GM23248 (cell line): ENCODE data around the gene ZNF787. TPM values are rescaled to one million over a fixed set of nuclear protein-coding genes. Genes with fewer than 3 reads are reported as not detected.
A peak's percentile ranks its signal among the peaks of the same experiment; 100 is the strongest.

Experiments used
- DNase-seq: peaks from one replicate; pipeline ENCODE4 v3.0.0-alpha.2; 2015
- H2AFZ ChIP-seq: fragments of 200-600 bp; sonication (generic); 2 replicates; pipeline ENCODE4 v1.6.1; 2016; ENCODE audit warnings: antibody characterized with exemption
- H3F3A ChIP-seq: fragments of 200-600 bp; sonication (generic); 2 replicates; pipeline ENCODE4 v1.6.1; 2016; ENCODE audit warnings: mild to moderate bottlenecking, antibody characterized with exemption, mixed run types; ENCODE audit not compliant: insufficient read depth
- H3K27ac ChIP-seq: fragments of 200-600 bp; sonication (generic); 2 replicates; pipeline ENCODE4 v1.5.1; 2016; ENCODE audit warnings: mild to moderate bottlenecking
- H3K27me3 ChIP-seq: fragments of 200-600 bp; sonication (generic); replicated peaks from 2 replicates; pipeline ENCODE4 v1.6.1; 2016; ENCODE audit warnings: mild to moderate bottlenecking; ENCODE audit not compliant: insufficient read depth
- H3K36me3 ChIP-seq: fragments of 200-600 bp; sonication (generic); 2 replicates; pipeline ENCODE4 v1.6.1; 2016; ENCODE audit warnings: low read depth, mild to moderate bottlenecking
- H3K4me1 ChIP-seq: fragments of 200-600 bp; sonication (generic); 2 replicates; pipeline ENCODE4 v1.6.1; 2016; ENCODE audit warnings: mild to moderate bottlenecking; ENCODE audit not compliant: insufficient read depth
- H3K4me2 ChIP-seq: fragments of 200-600 bp; sonication (generic); one replicate; pipeline ENCODE4 v1.6.1; 2016; ENCODE audit warnings: mild to moderate bottlenecking; ENCODE audit not compliant: unreplicated experiment
- H3K4me3 ChIP-seq: fragments of 200-600 bp; sonication (generic); 2 replicates; pipeline ENCODE4 v1.5.1; 2016; ENCODE audit warnings: mild to moderate bottlenecking
- H3K79me2 ChIP-seq: fragments of 200-600 bp; sonication (generic); 2 replicates; pipeline ENCODE4 v1.6.1; 2016; ENCODE audit warnings: mild to moderate bottlenecking; ENCODE audit not compliant: insufficient read depth
- H3K9ac ChIP-seq: fragments of 200-600 bp; sonication (generic); 2 replicates; pipeline ENCODE4 v1.6.1; 2016; ENCODE audit warnings: mild to moderate bottlenecking
- H3K9me2 ChIP-seq: fragments of 200-600 bp; sonication (generic); 2 replicates; pipeline ENCODE4 v1.6.1; 2016; ENCODE audit warnings: mixed run types, mild to moderate bottlenecking, moderate library complexity; ENCODE audit not compliant: insufficient read depth
- H3K9me3 ChIP-seq: fragments of 200-600 bp; sonication (generic); one replicate; pipeline ENCODE4 v1.6.1; 2017; ENCODE audit warnings: low read depth
- H4K20me1 ChIP-seq: fragments of 200-600 bp; sonication (generic); 2 replicates; pipeline ENCODE4 v1.6.0; 2016; ENCODE audit not compliant: insufficient read depth
- EZH2 ChIP-seq: fragments of 200-600 bp; sonication (generic); IDR thresholded peaks from 2 replicates; pipeline ENCODE4 v1.6.1; 2018; ENCODE audit warnings: antibody characterized with exemption, mild to moderate bottlenecking; ENCODE audit not compliant: insufficient read depth, poor library complexity, severe bottlenecking
- EZH2phosphoT487 ChIP-seq: fragments of 200-600 bp; sonication (generic); IDR thresholded peaks from 2 replicates; pipeline ENCODE4 v1.6.1; 2018; ENCODE audit warnings: antibody characterized with exemption, moderate library complexity, mild to moderate bottlenecking, low read depth; ENCODE audit not compliant: insufficient read depth
- WGBS, 2 experiments: methylation state at CpG; one replicate each; pipeline ENCODE4 v1.1.6; 2015 to 2017; ENCODE audit warnings: low lambda C conversion rate in 2 of 2, low coverage in 1 of 2; ENCODE audit errors: missing lambda C conversion rate in 2 of 2; 5-methylcytosine and 5-hydroxymethylcytosine counted together
- in situ Hi-C: fragments of 300-500 bp; cut with MboI; formaldehyde crosslinking; loops from 2 replicates; pipeline ENCODE4 v1.15.0; 2020
- polyA plus RNA-seq: library from polyadenylated mRNA; unstranded; fragments of >200 nt; fragmentation: Nextera tagmentation; extraction: Ambion mirVana; gene quantifications from 2 replicates; pipeline ENCODE4 v1.2.1, GENCODE V29; 2016
- total RNA-seq: library from RNA; depleted of rRNA; stranded (reverse); fragments of >200 nt; shearing (Covaris generic); gene quantifications from 2 replicates; pipeline ENCODE4 v1.2.3, GENCODE V29; 2014

The ZNF787 gene
- total and polyA plus RNA-seq, 2 experiments from 2014 or later, result 1.5 to 19.5 TPM

GRCh38 chr19:56139847-56140582 lies 18.9 kb upstream of the ZNF787 start:
- Histone ChIP-seq H3K27me3 (no peaks in the 10 kb centered on the region), H3K36me3 (no peaks in the 10 kb centered on the region), H3K9me3 (no peaks in the 10 kb centered on the region), H3F3A (no peaks in the 10 kb centered on the region), H3K79me2 (peaks cover 34% of the 10 kb centered on the region), H3K9me2 (no peaks in the 10 kb centered on the region), H3K27ac (peak overlapping the region; percentile 83), H3K4me2 (peak overlapping the region; percentile 95), H3K4me3 (peak overlapping the region; percentile 81), H3K9ac (peak overlapping the region; percentile 87), H2AFZ (peak overlapping the region; percentile 96), H4K20me1 (no peaks in the 10 kb centered on the region), H3K4me1 (no peaks in the 10 kb centered on the region; the same call in 1 of the 2 replicates)
- WGBS, 2 experiments, result 26 to 32% methylated on average over 20 to 22 of the region's 22 CpGs
- TF ChIP-seq EZH2, result no peak
- TF ChIP-seq EZH2phosphoT487, result no peak
- peak; percentile 45 for DNase-seq
- in situ Hi-C loops, result no loop called here

DNA sequence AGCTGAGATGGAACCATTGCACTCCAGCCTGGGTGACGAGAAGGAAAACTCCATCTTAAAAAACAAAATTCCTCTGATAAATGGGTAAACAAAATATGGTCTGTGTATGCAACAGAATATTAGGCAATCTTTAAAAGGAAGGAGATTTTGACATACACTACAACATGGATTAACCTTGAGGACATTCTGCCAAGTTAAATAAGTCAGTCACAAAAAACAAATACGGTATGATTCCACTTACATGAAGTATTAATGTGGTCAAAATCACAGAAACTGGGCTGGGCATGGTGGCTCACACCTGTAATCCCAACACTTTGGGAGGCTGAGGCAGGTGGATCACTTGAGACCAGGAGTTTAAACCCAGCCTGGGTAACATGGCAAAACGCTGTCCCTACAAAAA lies 17.0 kb upstream of the ZNF787 start:
- 69 to 77% methylated on average over 3 of the region's 3 CpGs for WGBS, 2 experiments
- no peak overlapping the region for H3K9ac ChIP-seq
- no peak for DNase-seq

DNA sequence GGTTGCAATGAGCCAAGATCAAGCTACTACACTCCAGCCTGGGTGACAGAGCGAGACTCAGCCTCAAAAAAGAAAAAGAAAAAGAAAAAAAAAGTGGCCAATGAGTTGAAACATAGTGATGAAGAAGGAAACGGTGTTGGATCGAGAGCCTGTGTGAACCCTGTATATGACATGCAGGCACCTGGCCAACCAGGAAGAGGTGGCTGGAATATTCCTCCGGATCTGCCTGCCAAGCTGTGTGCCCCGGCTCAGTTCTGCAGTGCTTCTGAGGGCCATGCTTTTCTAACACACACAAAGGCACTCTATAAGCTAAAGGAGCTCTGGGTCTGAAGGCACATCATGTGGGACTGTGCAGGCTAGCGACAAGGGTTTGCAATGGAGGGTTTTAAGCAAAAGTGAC lies 16.3 kb upstream of the ZNF787 start:
- H3K4me1 ChIP-seq, result peaks cover 8% of the 10 kb centered on the region
- peaks cover 8% of the 10 kb centered on the region for H3K79me2 ChIP-seq
- H2AFZ ChIP-seq, result no peak overlapping the region
- H3F3A ChIP-seq, result no peaks in the 10 kb centered on the region
- DNase-seq, result no peak
- no peak overlapping the region for H3K4me3 ChIP-seq
- H4K20me1 ChIP-seq, result no peaks in the 10 kb centered on the region
- no peaks in the 10 kb centered on the region for H3K9me2 ChIP-seq
- H3K9ac ChIP-seq, result no peak overlapping the region
- H3K27me3 ChIP-seq, result no peaks in the 10 kb centered on the region
- TF ChIP-seq EZH2phosphoT487 (no peak), EZH2 (no peak)
- no peak overlapping the region for H3K4me2 ChIP-seq
- no peaks in the 10 kb centered on the region for H3K9me3 ChIP-seq
- no peak overlapping the region for H3K27ac ChIP-seq
- no peaks in the 10 kb centered on the region for H3K36me3 ChIP-seq
- in situ Hi-C loops, result no loop called here
- WGBS, 2 experiments, result 47 to 51% methylated on average over 6 of the region's 6 CpGs

More for the DNA sequence above, 17.0 kb upstream of the ZNF787 start:
- Histone ChIP-seq H2AFZ (no peak overlapping the region), H3K36me3 (no peaks in the 10 kb centered on the region), H3K9me3 (no peaks in the 10 kb centered on the region), H3K79me2 (peaks cover 15% of the 10 kb centered on the region), H3K27me3 (no peaks in the 10 kb centered on the region), H3K4me3 (no peak overlapping the region), H3K9me2 (no peaks in the 10 kb centered on the region), H3K4me2 (no peak overlapping the region), H3F3A (no peaks in the 10 kb centered on the region), H3K27ac (no peak overlapping the region), H3K4me1 (peaks cover 8% of the 10 kb centered on the region), H4K20me1 (no peaks in the 10 kb centered on the region)
- TF ChIP-seq EZH2 (no peak), EZH2phosphoT487 (no peak)
- in situ Hi-C loops, result no loop called here

GRCh38 chr19:56136362-56136761 lies 15.3 kb upstream of the ZNF787 start:
- DNase-seq, result no peak
- Histone ChIP-seq H3K4me2 (no peak overlapping the region), H3K4me1 (peaks cover 8% of the 10 kb centered on the region), H3K27ac (no peak overlapping the region), H3K9me3 (no peaks in the 10 kb centered on the region), H3K27me3 (no peaks in the 10 kb centered on the region), H3F3A (no peaks in the 10 kb centered on the region), H3K36me3 (no peaks in the 10 kb centered on the region), H3K9ac (no peak overlapping the region), H2AFZ (no peak overlapping the region), H3K79me2 (no peaks in the 10 kb centered on the region), H4K20me1 (no peaks in the 10 kb centered on the region), H3K9me2 (no peaks in the 10 kb centered on the region), H3K4me3 (no peak overlapping the region)
- in situ Hi-C loops, result no loop called here
- 45 to 53% methylated on average over 10 of the region's 10 CpGs for WGBS, 2 experiments
- no peak for TF ChIP-seq EZH2
- no peak for TF ChIP-seq EZH2phosphoT487

GRCh38 chr19:56134654-56134921 lies 13.5 kb upstream of the ZNF787 start:
- Histone ChIP-seq H3K79me2 (no peaks in the 10 kb centered on the region), H3K27me3 (no peaks in the 10 kb centered on the region), H3K9me3 (no peaks in the 10 kb centered on the region), H3K9ac (no peak overlapping the region), H2AFZ (no peak overlapping the region), H3K27ac (0 out of 2 replicates have a peak overlapping the region, but pooled peaks have one; percentile 9), H3K4me3 (no peak overlapping the region), H3K4me1 (peaks cover 8% of the 10 kb centered on the region; the same call in 1 of the 2 replicates), H3F3A (no peaks in the 10 kb centered on the region), H3K36me3 (no peaks in the 10 kb centered on the region), H4K20me1 (no peaks in the 10 kb centered on the region), H3K4me2 (no peak overlapping the region), H3K9me2 (no peaks in the 10 kb centered on the region)
- WGBS, 2 experiments, result 70 to 80% methylated on average over 5 of the region's 5 CpGs
- no peak for TF ChIP-seq EZH2
- TF ChIP-seq EZH2phosphoT487, result no peak
- in situ Hi-C loops, result no loop called here
- no peak for DNase-seq
